HG03469 (cell line): ENCODE data around the gene GPR37L1.

Experiments
- ATAC-seq: cut with Tn5 transposase; IDR thresholded peaks from one replicate; pipeline ENCODE4 v1.9.1; 2021; ENCODE audit warnings: mild to moderate bottlenecking, moderate library complexity, moderate number of reproducible peaks; ENCODE audit not compliant: unreplicated experiment

The GPR37L1 gene

GRCh38 chr1:202154148-202154765, 31.5 kb downstream of the GPR37L1 start:
- ATAC-seq, result no peak

DNA sequence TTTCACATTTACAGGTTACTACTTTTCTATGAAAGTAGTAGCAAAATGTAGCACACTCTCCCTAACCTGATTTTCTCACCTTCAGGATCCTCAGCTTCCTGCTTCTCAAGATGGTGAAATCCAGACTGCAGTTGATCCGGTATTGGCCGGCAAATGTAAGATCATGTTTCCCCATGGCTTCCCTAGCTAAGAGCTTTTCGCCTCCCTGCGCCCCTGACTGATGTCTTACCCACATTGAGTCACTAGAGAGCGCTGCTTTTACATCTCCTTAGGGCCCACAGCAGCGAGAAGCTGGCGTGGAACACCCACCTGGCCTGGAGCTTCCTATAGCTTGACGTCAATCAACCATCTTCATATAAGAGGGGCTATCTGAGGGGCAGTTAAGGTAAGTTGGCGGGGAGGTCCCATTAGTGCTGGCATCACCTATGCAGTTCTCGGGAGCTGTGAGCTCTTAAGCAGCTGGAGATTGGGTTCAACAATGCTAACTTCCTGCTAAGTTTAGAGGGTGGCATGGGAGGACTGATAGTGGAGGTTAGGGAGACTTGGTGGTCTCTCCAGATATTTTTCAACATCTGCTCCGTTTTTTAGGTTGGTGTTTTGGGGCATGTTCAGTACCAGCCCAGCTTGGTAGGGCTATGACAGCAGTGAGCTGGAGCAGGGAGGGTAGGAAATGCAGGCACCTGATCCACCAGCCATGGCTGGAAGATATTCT, 32.2 kb downstream of the GPR37L1 start:
- ATAC-seq, result no peak

DNA sequence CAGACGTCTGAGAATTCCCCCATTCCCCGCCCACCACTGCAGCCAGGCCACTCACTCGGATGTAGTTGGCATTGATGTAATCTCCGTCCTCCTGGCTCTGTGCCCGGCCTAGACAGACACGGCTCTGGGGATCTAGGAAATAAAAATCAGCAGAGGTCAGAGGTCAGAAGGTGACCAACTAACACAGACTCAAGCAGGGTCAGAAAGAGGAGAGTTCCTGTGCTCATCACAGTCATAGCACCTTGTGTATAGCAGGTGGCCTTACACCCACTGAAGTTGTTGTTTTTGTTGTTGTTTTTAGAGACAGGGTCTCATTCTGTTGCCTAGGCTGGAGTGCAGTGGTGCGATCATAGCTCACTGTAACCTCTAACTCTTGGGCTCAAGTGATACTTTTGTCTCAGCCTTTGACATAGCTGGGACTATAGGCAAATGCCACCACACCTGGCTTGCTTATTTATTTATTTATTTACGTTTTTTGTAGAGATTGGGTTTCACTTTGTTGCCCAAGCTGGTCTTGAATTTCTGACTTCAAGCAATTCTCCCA, 32.8 kb downstream of the GPR37L1 start:
- no peak for ATAC-seq

DNA sequence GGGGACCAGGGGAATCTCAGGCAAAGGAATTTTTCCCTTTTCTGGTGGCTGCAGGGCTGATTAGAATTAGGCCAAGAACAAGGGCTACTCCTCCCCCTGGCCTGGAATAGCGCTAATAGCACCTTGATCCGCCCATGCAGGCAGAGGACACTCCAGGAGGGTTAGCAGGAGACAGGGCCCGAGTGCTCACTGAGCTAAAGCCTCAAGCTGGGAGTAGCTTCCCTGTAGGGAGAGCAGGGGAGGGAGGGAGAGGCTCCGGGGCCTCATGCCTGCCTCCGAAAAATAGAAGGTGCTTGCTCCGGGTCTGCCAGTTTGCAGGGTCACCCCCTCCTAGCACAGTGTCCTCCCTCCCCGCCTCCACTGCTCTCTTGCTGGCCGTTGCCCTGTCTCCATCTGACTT, 33.9 kb downstream of the GPR37L1 start:
- no peak for ATAC-seq

GRCh38 chr1:202157945-202158344, 35.2 kb downstream of the GPR37L1 start:
- no peak for ATAC-seq

DNA sequence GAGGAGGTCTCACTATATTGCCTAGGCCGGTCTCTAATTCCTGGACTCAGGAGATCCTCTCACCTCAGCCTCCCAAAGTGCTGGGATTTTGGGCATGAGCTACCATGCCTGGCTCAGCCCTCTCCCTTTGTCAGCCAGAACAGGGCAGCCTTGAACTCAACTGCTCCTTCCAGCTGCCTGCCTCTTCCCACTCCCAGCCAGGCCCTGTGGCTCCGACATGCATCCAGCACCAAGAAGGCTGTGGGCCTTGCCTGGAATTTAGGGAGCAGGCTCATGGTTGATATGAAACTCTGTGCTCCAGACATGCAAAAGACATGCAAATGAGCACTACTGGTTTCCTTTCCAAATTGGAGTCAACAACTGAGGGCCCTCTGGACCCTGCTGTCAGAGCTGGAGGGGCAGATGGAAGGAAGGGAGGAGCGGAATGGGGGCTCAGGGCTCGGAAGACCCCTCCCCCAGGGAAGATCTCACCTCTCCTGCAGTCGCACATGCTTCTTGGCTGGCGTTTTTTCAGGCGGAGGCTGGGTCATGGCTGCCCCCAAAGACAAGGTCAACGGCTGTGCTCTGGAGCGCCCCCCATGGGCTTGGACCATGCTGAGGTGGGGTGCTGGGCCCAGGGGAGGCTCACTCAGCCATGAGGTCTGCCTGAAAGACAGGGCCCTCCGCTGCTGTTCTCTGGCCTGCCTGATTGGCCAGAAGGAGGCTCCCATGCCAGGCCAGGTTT, 36.3 kb downstream of the GPR37L1 start:
- no peak for ATAC-seq

GRCh38 chr1:202159534-202160371, 37.0 kb downstream of the GPR37L1 start:
- no peak for ATAC-seq

- peak; percentile 29 for ATAC-seq
Observed at GRCh38 chr1:202160377-202160940, 37.7 kb downstream of the GPR37L1 start, which contains the start of gene PTPN7. TSS of gene PTPN7 (minus strand) at chr1:202160602. CDS start at chr1:202159402, 1,200 bp downstream.

DNA sequence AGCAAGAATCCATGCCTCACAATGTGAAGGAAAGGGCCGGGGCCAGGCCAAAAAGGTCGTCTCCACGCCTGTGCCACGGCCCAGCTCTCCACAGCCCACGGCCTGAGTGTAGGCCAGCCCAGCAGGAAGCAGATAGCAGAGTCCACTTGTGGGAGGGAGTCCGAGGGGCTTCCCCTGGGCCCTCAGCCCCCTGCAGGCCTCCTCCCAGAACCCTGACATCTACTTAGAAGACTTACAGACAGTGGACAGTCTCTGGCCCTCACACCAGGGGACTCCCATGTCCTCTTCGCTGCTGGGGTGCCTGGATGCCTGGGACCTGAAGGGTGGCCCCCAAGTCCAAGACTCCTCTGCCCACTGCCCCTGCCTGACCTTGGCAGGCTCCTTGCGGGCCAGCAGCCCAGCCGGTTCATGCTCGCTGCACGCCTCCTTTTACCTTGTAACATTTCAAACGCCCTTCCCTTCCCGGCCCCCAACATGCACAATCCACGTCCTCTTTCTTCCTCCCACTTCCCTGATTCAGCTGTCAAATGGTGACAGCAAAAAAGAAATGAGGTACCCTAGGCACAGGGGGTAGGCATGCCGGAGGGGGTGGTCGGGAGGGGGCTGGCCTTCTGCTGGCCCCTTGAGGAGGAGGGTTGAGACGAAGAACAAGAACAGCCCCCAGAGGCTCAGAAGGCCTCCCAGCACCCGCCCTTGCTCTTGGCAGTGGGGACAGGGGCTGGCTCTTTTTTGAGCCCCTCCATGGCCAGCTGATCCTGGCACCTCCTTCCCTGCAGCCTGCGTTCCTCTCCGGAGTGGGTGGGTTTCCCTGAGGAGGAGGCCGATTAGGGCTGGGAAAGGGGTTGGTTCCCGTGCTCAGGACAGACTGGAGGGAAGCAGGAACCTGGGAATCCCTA, 38.7 kb downstream of the GPR37L1 start:
- ATAC-seq, result no peak

DNA sequence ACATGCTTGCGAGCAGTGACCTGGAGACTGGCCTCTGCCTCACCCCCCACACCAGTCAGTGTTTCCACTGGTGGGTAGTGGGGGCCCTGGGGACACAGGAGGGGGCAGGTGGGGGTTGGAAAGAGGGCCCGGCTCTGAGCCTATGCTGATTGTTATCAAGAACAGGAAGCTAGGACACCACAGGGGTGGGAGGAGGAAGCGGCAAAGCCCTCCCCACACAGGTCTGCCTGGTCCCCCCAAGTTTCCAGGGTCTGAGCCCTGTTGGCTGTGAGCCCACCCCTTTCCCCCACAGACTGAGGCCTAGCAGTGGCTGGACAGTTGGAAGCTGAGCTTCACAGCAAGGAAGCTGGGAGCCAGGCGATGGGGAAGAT, 39.3 kb downstream of the GPR37L1 start:
- peak; percentile 29 for ATAC-seq

DNA sequence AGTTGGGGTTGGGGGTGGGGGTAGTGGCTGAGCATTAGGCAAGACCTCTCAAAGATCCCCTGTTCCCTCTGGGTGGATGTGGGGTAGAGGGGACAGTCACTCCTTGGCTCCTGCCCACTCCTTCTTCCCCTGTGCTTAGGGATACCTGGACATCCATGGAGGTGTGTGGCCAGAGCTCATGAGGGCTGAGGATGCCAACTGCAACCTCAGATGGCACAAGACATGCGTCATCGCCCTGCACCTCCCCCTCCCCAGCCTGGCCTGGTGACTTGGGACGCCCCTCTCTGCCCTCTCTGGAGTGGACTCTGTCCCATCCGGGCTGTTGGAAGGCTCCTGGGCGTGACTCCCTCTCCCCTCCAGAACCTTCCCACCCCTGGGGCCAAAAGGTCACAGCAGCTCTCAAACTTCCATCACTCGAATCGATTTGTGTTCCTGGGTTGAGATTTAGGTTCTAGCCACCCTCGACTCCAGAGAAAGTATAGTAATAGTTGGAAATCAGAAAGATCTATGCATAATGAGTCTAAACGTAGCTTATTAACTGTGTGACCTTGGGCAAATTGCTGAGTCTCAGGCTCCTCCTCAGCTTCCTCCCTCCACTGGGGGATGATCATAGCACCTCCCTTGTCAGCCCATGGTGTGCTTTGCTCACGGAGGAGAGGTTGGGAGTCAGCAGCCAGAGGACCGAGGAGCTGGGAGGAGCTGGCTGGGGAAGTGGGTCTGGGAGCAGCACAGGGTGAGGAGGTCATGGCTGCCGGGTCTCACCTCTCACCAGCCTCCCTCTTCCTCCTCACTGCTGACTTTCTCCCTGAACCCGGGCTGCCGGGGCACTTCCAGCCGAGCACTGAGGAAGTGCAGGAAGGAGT, 39.9 kb downstream of the GPR37L1 start:
- no peak for ATAC-seq

DNA sequence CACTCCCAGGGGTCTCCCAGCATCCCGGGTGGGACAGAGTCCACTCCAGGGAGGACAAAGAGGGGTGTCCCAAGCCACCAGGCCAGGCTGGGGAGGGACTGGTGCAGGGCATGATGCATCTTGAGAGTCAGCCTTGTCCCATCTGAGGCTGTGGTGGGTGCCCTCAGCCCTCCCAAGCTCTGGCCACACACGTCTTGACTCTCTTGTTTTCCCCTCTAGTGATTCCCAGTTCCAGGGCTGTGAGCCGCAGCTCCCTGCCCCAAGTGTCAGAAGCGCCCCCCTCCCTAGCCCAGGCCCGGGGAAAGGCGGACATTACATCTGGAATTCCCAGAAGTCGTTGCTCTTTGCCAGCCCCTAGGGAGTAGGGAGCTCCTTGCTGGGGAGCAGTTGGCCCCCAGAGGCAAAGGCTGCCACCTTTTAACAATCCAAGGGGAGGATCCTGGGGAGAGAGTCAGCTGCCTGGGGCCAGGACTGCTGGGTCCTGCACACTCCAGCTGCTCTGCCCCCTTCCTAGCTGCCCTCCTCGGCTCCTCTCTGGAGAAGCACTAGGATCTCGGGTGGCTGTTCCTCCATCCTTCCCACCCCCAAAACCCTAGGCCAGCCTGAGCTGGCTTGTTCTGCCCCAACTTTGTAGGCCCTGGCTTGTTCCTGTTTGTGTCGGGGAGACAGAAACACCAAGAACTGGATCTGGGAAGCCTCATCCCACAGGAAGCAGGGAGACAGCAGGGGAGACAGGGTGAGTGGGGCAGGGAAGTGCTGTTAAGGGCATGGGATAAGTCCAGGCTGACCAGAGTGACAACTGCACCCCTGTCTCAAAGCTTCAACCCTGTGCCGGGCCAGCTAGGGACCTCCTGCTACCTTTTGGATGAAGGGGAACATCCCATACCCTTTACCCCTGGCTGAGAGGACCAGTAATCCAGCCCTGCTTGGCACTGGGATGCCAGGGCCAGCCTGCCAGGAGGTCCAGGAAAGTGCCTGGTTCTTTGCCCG, 40.9 kb downstream of the GPR37L1 start:
- no peak for ATAC-seq

- peak; percentile 39 for ATAC-seq
Observed at GRCh38 chr1:202164271-202165037, 41.7 kb downstream of the GPR37L1 start.

- ATAC-seq, result no peak
Observed at GRCh38 chr1:202165267-202165941, 42.7 kb downstream of the GPR37L1 start.

DNA sequence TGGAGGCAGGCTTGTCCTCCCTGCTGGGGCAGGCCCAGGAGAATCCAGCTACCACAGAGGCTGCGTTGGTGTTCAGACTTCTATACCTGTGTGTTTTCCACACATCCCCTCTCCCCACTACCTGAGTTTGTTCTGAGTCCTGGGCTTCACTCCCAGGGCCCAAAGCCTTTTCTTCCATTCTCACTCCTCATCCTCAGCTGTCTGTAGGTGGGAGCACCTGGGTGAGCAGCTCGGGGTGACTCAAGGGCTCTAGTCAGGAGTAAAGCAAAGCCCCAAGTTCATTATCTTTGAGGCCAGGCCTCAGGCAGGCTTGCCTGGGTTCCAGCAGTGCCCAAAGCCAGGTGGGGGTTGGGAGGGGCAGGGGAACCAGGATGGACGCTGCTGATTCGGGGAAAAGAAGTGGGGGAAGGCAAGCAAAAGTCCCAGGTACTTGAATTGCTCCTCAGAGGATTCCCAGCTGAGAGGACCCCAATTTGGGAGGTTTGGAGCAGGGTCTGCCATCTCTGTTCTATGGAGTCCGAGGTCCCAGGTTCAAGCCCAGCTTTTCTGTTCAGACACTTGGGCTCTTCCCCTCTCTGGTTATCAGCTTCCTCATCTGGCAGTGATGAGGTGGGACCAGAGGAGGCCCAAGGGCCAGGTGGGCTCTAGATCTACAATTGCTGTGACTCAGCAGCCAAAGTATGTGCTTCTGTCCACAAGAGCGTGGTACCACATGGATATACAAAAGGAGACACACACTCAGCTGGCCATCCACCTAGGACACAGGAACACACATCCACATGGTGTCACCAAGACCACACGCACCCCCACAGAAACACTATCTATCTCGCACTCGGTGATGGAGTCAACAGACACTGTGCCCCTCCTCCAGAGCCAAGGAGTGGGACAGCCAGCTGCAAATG, 43.5 kb downstream of the GPR37L1 start:
- ATAC-seq, result no peak
